Panc1 (cell line): ENCODE data around the gene RNU5B-1. TPM values are rescaled to one million over a fixed set of nuclear protein-coding genes. Genes with fewer than 3 reads are reported as not detected.
A peak's percentile ranks its signal among the peaks of the same experiment; 100 is the strongest.

Experiments
- ATAC-seq: fragments of 200-7000 bp; cut with Tn5 transposase; 2 replicates; pipeline ENCODE4 v1.9.1; 2020; ENCODE audit warnings: mild to moderate bottlenecking, moderate library complexity
- Bru-seq: library from RNA; stranded (reverse); fragments of 400-500 nt; gene quantifications from one replicate; lab custom pipeline; 2021; lab: Mats Ljungman, UMichigan
- BruChase-seq, 2 experiments: library from RNA; stranded (reverse); fragments of 400-500 nt; gene quantifications; one replicate each; lab custom pipeline; 2021; lab: Mats Ljungman, UMichigan
- BruUV-seq: library from RNA; stranded (reverse); fragments of 400-500 nt; replicated peaks from 2 replicates; lab custom pipeline; 2021; lab: Mats Ljungman, UMichigan
- CTCF ChIA-PET: fragments of 300-600 bp; sonication (Branson Sonifier 250); formaldehyde crosslinking; loops from one replicate; lab custom pipeline; 2022; ENCODE audit warnings: antibody characterized with exemption; lab: Charles Lee
- POLR2A ChIA-PET: fragments of 300-600 bp; sonication (Branson Sonifier 250); formaldehyde crosslinking; loops from one replicate; lab custom pipeline; 2022; ENCODE audit warnings: antibody characterized with exemption; lab: Charles Lee
- DNase-seq: peaks from one replicate; pipeline ENCODE4 v3.0.0-alpha.2; 2010; ENCODE audit warnings: low read depth, low spot score
- H3K27ac ChIP-seq: 2 replicates; pipeline ENCODE4 v1.5.1; 2011; ENCODE audit warnings: mild to moderate bottlenecking, low read length, inconsistent platforms
- H3K27me3 ChIP-seq: fragments of 200-500 bp; sonication (Bioruptor generic); 2 replicates; pipeline ENCODE4 v1.6.0; 2014; ENCODE audit warnings: low read length, inconsistent platforms; ENCODE audit not compliant: control insufficient read depth, insufficient read depth
- H3K36me3 ChIP-seq: fragments of 200-500 bp; sonication (Bioruptor generic); 2 replicates; pipeline ENCODE4 v1.5.1; 2014; ENCODE audit warnings: inconsistent platforms, mild to moderate bottlenecking, low read length, moderate library complexity; ENCODE audit not compliant: control insufficient read depth, insufficient read depth
- H3K4me1 ChIP-seq: 2 replicates; pipeline ENCODE4 v1.5.1; 2011; ENCODE audit warnings: inconsistent platforms, mild to moderate bottlenecking, low read length, moderate library complexity; ENCODE audit not compliant: control insufficient read depth, insufficient read depth
- H3K4me3 ChIP-seq, 2 experiments: 2 replicates each; pipeline ENCODE4 v1.5.1; 2011 to 2012; ENCODE audit warnings: low read depth in 2 of 2, low read length in 2 of 2, mild to moderate bottlenecking in 2 of 2, inconsistent platforms in 1 of 2, moderate library complexity in 1 of 2
- H3K9me3 ChIP-seq: fragments of 200-500 bp; sonication (Bioruptor generic); 2 replicates; pipeline ENCODE4 v1.5.1; 2014; ENCODE audit warnings: low read depth, mild to moderate bottlenecking, inconsistent platforms, low read length, moderate library complexity; ENCODE audit not compliant: control insufficient read depth, insufficient read depth
- CTCF ChIP-seq: fragments of 450-650 bp; IDR thresholded peaks from 2 replicates; pipeline ENCODE4 v1.5.1; 2017; ENCODE audit warnings: mild to moderate bottlenecking
- POLR2AphosphoS5 ChIP-seq: IDR thresholded peaks from 2 replicates; pipeline ENCODE4 v1.6.1; 2012; ENCODE audit warnings: mild to moderate bottlenecking, low read depth, low read length, moderate library complexity
- REST ChIP-seq, 2 experiments: IDR thresholded peaks; 2 replicates each; pipeline ENCODE4 v1.6.1; 2011 to 2012; ENCODE audit warnings: low read depth in 2 of 2, control low read depth in 1 of 2, low read length in 1 of 2, mild to moderate bottlenecking in 1 of 2, moderate library complexity in 1 of 2; ENCODE audit not compliant: insufficient read depth in 1 of 2
- SIN3A ChIP-seq: IDR thresholded peaks from 2 replicates; pipeline ENCODE4 v1.6.1; 2012; ENCODE audit warnings: low read depth, mild to moderate bottlenecking, low read length, moderate library complexity, borderline replicate concordance; ENCODE audit not compliant: insufficient read depth
- TCF7L2 ChIP-seq: IDR thresholded peaks from 2 replicates; pipeline ENCODE4 v1.6.1; 2011; ENCODE audit warnings: mild to moderate bottlenecking, low read depth, low read length, inconsistent platforms
- in situ Hi-C: cut with HindIII; loops from 2 replicates; pipeline ENCODE4 v1.10.0; 2016; ENCODE audit warnings: low sequenced_read_pairs, low pct_unique_long_range_greater_than_20kb
- intact Hi-C: fragments of 100-400 bp; cut with micrococcal nuclease; formaldehyde crosslinking; loops from one replicate; pipeline ENCODE4 v1.10.0; 2022; ENCODE audit not compliant: unreplicated experiment
- long read RNA-seq: library from polyadenylated mRNA; unstranded; transcript quantifications from one replicate; pipeline ENCODE4 v2.0.0, GENCODE V29; 2021; ENCODE audit not compliant: unreplicated experiment
- polyA plus RNA-seq: library from polyadenylated mRNA; unstranded; fragments of >200 nt; gene quantifications from one replicate; pipeline ENCODE4 v1.2.1, GENCODE V29; 2012; ENCODE audit warnings: missing spikeins; ENCODE audit not compliant: insufficient read length
- total RNA-seq: library from RNA; stranded (reverse); gene quantifications from one replicate; pipeline ENCODE4 v1.2.1, GENCODE V29; 2021; ENCODE audit not compliant: unreplicated experiment

The RNU5B-1 gene
- total RNA-seq (not detected), Bru-seq, nascent RNA (percentile 97 among the genes with signal in this experiment), BruChase-seq, experiment 1, labeled RNA remaining after a 2-hour chase (percentile 62 among the genes with signal in this experiment), BruChase-seq, experiment 2, labeled RNA remaining after a 6-hour chase (percentile 69 among the genes with signal in this experiment)
- polyA plus RNA-seq: not detected
- long read RNA-seq: 0 reads

- intact Hi-C loops (loop anchor here (1.0 kb wide), 1 partner anchor 8 kb away; the partner anchor contains the start of gene RNU5A-1), in situ Hi-C loops (no loop called here)
- peak within 1 kb of the TSS; percentile 98 for H3K27ac ChIP-seq
- TF ChIP-seq CTCF (peak; percentile 96; the same call in 1 of the 2 replicates), REST (IDR thresholded peaks at IDR 0.05; ENCODE audit: insufficient read depth in 1 of 2, low read depth in 2 of 2, low read length in 1 of 2) (no peak; a peak in 1 of 4 replicates), SIN3A (peak; percentile 96), TCF7L2 (peak; percentile 94), POLR2AphosphoS5 (peak; percentile 100)
- peak; percentile 99 for DNase-seq
- no peaks in the 10 kb centered on the region for H3K9me3 ChIP-seq
- H3K4me3 ChIP-seq: peak within 1 kb of the TSS; percentile 53 to 63
- ChIA-PET POLR2A (interaction anchor here (0.6 to 1.6 kb wide), 10 partner anchors 10 to 892 kb away, joined by 3 to 14 read pairs (median 4); partner anchors contain the start of genes CLPX and PARP16), CTCF (interaction anchor here (0.8 kb wide), 1 partner anchor 9 kb away, joined by 4 read pairs; the partner anchor contains the start of gene RNU5A-1)
- peaks cover 16% of the 10 kb centered on the region for H3K4me1 ChIP-seq
- no peaks in the 10 kb centered on the region for H3K36me3 ChIP-seq
- BruUV-seq: TSS peak; percentile 100
- no peaks in the 10 kb centered on the region for H3K27me3 ChIP-seq
- ATAC-seq: peak; percentile 85
These were observed at the start of gene RNU5B-1 for GRCh38 chr15:65304381-65305149. RNU5B-1 (plus strand) TSS chr15:65304677.

- Histone ChIP-seq H3K4me3 (no peak overlapping the region), H3K36me3 (no peaks in the 10 kb centered on the region; the same call in 1 of the 2 replicates), H3K27me3 (no peaks in the 10 kb centered on the region), H3K4me1 (no peaks in the 10 kb centered on the region), H3K9me3 (no peaks in the 10 kb centered on the region), H3K27ac (no peak overlapping the region)
- intact Hi-C loops: no loop called here
- BruUV-seq: no TSS peak
- ChIA-PET POLR2A (no interaction called here), CTCF (no interaction called here)
- DNase-seq (no peak), ATAC-seq (no peak)
- TF ChIP-seq TCF7L2: no peak
- in situ Hi-C loops: no loop called here
These were observed 49.7 kb upstream of the RNU5B-1 start for GRCh38 chr15:65254758-65255157.
